KMS-11 (cell line): Measurements from ENCODE around the gene RASGRP1.

Source experiments
- H2AFZ ChIP-seq: fragments of 200-600 bp; sonication (generic); 2 replicates; pipeline ENCODE4 v1.6.1; 2016; ENCODE audit warnings: antibody characterized with exemption, mixed run types, low read depth
- H3K27ac ChIP-seq: fragments of 200-600 bp; sonication (generic); 2 replicates; pipeline ENCODE4 v1.6.1; 2016; ENCODE audit warnings: mild to moderate bottlenecking, mixed run types
- H3K27me3 ChIP-seq: fragments of 200-600 bp; sonication (generic); 2 replicates; pipeline ENCODE4 v1.6.1; 2017; ENCODE audit warnings: mild to moderate bottlenecking, low read depth, mixed run types, moderate library complexity; ENCODE audit not compliant: insufficient read depth
- H3K36me3 ChIP-seq: fragments of 200-600 bp; sonication (generic); 2 replicates; pipeline ENCODE4 v1.6.1; 2017; ENCODE audit warnings: mild to moderate bottlenecking, mixed run types; ENCODE audit not compliant: insufficient read depth
- H3K4me1 ChIP-seq: fragments of 200-600 bp; sonication (generic); 2 replicates; pipeline ENCODE4 v1.6.1; 2016; ENCODE audit warnings: mild to moderate bottlenecking, low read depth, mixed run types; ENCODE audit not compliant: poor library complexity, severe bottlenecking
- H3K4me2 ChIP-seq: fragments of 200-600 bp; sonication (generic); 2 replicates; pipeline ENCODE4 v1.7.0; 2016; ENCODE audit warnings: mild to moderate bottlenecking, mixed run types
- H3K4me3 ChIP-seq: fragments of 200-600 bp; sonication (generic); IDR thresholded peaks from 2 replicates; pipeline ENCODE4 v1.6.1; 2017; ENCODE audit warnings: low read depth, low read length, mixed read lengths; ENCODE audit not compliant: insufficient read depth
- H3K79me2 ChIP-seq: fragments of 200-600 bp; sonication (generic); 2 replicates; pipeline ENCODE4 v1.6.1; 2016; ENCODE audit warnings: low read depth, mixed run types; ENCODE audit not compliant: insufficient read depth
- H3K9ac ChIP-seq: fragments of 200-600 bp; sonication (generic); 2 replicates; pipeline ENCODE4 v1.6.1; 2016; ENCODE audit warnings: mild to moderate bottlenecking, mixed run types
- H4K20me1 ChIP-seq: fragments of 200-600 bp; sonication (generic); 2 replicates; pipeline ENCODE4 v1.6.1; 2016; ENCODE audit warnings: mild to moderate bottlenecking, mixed run types; ENCODE audit not compliant: insufficient read depth
- TF ChIP-seq, protein P1 (sequence below): fragments of 200-600 bp; sonication (generic); conservative IDR thresholded peaks from 2 replicates; pipeline ENCODE4 v1.6.1; 2017; ENCODE audit warnings: low read depth, mild to moderate bottlenecking, antibody characterized with exemption, low read length, moderate library complexity, mixed read lengths

Gene RASGRP1

DNA sequence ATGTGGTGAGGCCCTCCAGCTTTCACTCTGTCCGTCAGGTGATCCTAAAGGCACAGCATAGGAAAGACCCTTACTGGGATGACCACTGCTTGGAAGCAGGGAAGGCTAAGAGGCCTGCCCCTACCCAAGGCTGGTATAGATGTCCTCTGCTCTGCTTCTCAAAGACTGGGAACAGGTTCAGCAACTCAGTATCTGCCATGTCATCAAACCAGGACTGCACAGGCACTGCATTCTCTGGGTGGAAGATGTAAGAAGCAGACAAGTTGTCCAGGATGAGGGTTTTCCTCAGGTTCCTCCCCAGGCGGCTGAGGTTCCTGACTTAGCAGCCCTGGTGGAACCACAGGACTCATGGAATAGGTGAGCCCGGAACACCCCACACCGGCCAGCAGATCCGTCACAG is 106.0 kb downstream of the RASGRP1 start:
- no peak overlapping the region for H3K27ac ChIP-seq
- peaks cover 74% of the 10 kb centered on the region for H3K79me2 ChIP-seq
- no peak overlapping the region for H3K4me2 ChIP-seq
- TF ChIP-seq, protein P1, sequence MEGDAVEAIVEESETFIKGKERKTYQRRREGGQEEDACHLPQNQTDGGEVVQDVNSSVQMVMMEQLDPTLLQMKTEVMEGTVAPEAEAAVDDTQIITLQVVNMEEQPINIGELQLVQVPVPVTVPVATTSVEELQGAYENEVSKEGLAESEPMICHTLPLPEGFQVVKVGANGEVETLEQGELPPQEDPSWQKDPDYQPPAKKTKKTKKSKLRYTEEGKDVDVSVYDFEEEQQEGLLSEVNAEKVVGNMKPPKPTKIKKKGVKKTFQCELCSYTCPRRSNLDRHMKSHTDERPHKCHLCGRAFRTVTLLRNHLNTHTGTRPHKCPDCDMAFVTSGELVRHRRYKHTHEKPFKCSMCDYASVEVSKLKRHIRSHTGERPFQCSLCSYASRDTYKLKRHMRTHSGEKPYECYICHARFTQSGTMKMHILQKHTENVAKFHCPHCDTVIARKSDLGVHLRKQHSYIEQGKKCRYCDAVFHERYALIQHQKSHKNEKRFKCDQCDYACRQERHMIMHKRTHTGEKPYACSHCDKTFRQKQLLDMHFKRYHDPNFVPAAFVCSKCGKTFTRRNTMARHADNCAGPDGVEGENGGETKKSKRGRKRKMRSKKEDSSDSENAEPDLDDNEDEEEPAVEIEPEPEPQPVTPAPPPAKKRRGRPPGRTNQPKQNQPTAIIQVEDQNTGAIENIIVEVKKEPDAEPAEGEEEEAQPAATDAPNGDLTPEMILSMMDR, result no peak
- H3K9ac ChIP-seq, result no peak overlapping the region
- H2AFZ ChIP-seq, result no peak overlapping the region
- no peak overlapping the region for H3K4me3 ChIP-seq
- no peaks in the 10 kb centered on the region for H3K27me3 ChIP-seq
- 0 out of 2 replicates have a peak, but pooled peaks cover 3% of the 10 kb centered on the region for H4K20me1 ChIP-seq
- H3K4me1 ChIP-seq, result peaks cover 14% of the 10 kb centered on the region
- H3K36me3 ChIP-seq, result no peaks in the 10 kb centered on the region

DNA sequence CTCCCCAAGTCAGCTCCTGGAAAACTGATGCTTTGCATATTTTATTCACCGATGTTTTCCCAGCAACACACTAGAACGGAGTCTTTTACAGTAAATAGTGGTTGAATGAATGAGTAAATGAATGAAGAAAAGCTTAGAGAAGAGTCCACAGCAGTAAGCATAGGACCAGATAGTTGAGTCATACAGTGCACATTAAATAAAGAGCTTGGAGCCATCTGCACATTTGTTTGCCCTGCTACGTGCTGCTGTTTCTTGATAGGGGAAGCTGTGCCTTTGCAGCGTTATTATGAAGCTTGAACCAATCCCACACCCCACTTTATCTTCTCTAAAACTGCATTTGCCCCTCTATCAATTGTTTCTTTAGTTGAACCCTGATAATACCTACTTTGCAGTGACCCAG is 109.5 kb downstream of the RASGRP1 start:
- Histone ChIP-seq H3K36me3 (no peaks in the 10 kb centered on the region), H2AFZ (no peak overlapping the region), H3K27ac (peak overlapping the region; percentile 95; the same call in 1 of the 2 replicates)

DNA sequence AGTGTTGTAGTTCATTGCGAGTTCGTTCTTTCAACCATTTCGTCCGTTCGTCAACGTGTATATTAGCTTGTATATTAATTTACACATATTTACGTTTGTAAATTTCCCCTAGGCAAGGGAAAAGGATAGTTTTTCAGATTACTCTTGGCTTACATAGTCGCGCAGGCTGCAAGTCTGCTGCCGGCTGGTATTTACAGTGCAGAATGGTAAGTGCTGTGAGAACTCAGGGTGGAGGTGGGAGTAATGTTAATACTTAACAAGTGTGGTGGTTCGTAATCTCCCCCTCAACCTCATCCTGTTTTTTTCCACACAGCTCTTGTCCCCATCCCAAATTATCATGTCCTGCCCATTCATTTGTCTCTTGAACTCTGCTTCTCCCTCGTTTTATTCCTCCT is 109.9 kb downstream of the RASGRP1 start:
- Histone ChIP-seq H2AFZ (peak overlapping the region; percentile 92), H3K27me3 (no peaks in the 10 kb centered on the region), H3K79me2 (peaks cover 51% of the 10 kb centered on the region), H3K4me2 (peak overlapping the region; percentile 63), H3K9ac (peak overlapping the region; percentile 96), H4K20me1 (no peaks in the 10 kb centered on the region), H3K4me3 (no peak overlapping the region), H3K4me1 (peaks cover 14% of the 10 kb centered on the region), H3K36me3 (no peaks in the 10 kb centered on the region), H3K27ac (peak overlapping the region; percentile 95)
- TF ChIP-seq, protein P1, result 0 out of 2 replicates have a peak, but pooled peaks have one; percentile 13

More for the DNA sequence above, 109.5 kb downstream of the RASGRP1 start:
- Histone ChIP-seq H3K9ac (peak overlapping the region; percentile 96; the same call in 1 of the 2 replicates), H3K4me2 (peak overlapping the region; percentile 63), H3K4me3 (no peak overlapping the region), H3K79me2 (peaks cover 55% of the 10 kb centered on the region), H4K20me1 (no peaks in the 10 kb centered on the region), H3K27me3 (no peaks in the 10 kb centered on the region), H3K4me1 (peaks cover 17% of the 10 kb centered on the region)
- TF ChIP-seq, protein P1, result no peak

DNA sequence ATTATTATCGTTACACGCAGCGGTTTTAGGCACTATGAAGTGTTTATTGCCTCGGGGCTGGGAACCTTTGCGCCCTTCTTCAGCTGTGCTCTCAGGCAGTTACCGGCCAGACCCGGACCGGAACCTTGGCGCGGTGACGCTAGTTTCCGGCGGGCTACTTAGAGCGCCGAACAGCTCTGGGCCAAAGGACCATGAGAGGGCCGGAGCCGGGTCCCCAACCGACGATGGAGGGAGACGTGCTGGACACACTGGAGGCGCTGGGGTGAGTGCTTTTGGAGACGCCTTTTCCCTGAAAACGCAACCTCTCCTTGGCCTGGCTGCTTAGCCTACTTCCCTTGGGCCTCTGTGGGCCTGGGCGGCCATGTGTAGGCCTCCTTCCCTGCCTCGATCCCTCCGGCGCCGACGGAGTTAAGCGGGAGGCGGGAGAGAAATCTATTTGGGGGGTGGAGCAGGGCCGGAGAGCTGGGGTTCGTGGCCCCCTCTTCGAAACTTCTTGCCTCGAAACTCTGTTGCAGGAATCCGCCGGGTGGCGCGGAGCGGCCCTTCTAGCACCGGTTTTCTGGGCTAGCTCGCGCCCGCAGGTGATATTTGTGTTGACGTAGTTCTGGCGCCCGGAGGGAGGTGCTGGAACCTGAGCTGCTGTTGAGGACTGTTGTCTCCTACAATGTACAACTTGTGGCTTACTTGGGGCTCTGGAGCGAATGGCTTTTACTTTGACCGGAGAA is 110.5 kb downstream of the RASGRP1 start, which contains the start of gene FAM98B:
Gene FAM98B (plus strand): TSS at position 157 of the 725 bp plus-strand sequence. CDS start 35 bp downstream, at position 192.
- peak within 1 kb of the TSS; percentile 63 for H3K4me2 ChIP-seq
- peak within 1 kb of the TSS; percentile 96 for H3K9ac ChIP-seq
- H3K4me3 ChIP-seq, result no peak within 1 kb of the TSS
- no peaks in the 10 kb centered on the region for H4K20me1 ChIP-seq
- H3K36me3 ChIP-seq, result no peaks in the 10 kb centered on the region
- H3K79me2 ChIP-seq, result peaks cover 45% of the 10 kb centered on the region
- TF ChIP-seq, protein P1, result no peak
- peaks cover 14% of the 10 kb centered on the region for H3K4me1 ChIP-seq
- no peaks in the 10 kb centered on the region for H3K27me3 ChIP-seq
- peak within 1 kb of the TSS; percentile 95 for H3K27ac ChIP-seq
- peak within 1 kb of the TSS; percentile 92 for H2AFZ ChIP-seq
